PC-3 (cell line): Measurements from ENCODE around the gene ATP1B1. TPM values are rescaled to one million over a fixed set of nuclear protein-coding genes. Genes with fewer than 3 reads are reported as not detected.
A peak's percentile ranks its signal among the peaks of the same experiment; 100 is the strongest.

Experiments used
- ATAC-seq: fragments of 200-7000 bp; cut with Tn5 transposase; 2 replicates; pipeline ENCODE4 v1.9.1; 2020; ENCODE audit warnings: mild to moderate bottlenecking, moderate library complexity
- BruUV-seq: library from RNA; stranded (reverse); fragments of 400-500 nt; replicated peaks from 2 replicates; lab custom pipeline; 2021; lab: Mats Ljungman, UMichigan
- CTCF ChIA-PET: fragments of 300-600 bp; sonication (Branson Sonifier 250); formaldehyde crosslinking; loops from one replicate; lab custom pipeline; 2022; ENCODE audit warnings: antibody characterized with exemption; lab: Charles Lee
- POLR2A ChIA-PET: fragments of 300-600 bp; sonication (Branson Sonifier 250); formaldehyde crosslinking; loops from one replicate; lab custom pipeline; 2022; ENCODE audit warnings: antibody characterized with exemption; ENCODE audit not compliant: unreplicated experiment; lab: Charles Lee
- DNase-seq: peaks from one replicate; pipeline ENCODE4 v3.0.0-alpha.2; 2015
- H2AFZ ChIP-seq: fragments of 300-600 bp; sonication (generic); 2 replicates; pipeline ENCODE4 v1.6.0; 2016; ENCODE audit warnings: antibody characterized with exemption, low read length
- H3F3A ChIP-seq: fragments of 300-600 bp; sonication (generic); one replicate; pipeline ENCODE4 v1.6.0; 2017; ENCODE audit warnings: antibody characterized with exemption, low read length, control low read depth, mild to moderate bottlenecking; ENCODE audit not compliant: unreplicated experiment
- H3K27ac ChIP-seq: fragments of 300-600 bp; sonication (generic); 2 replicates; pipeline ENCODE4 v1.5.1; 2016; ENCODE audit warnings: mild to moderate bottlenecking, low read length
- H3K27me3 ChIP-seq: fragments of 300-600 bp; sonication (generic); 2 replicates; pipeline ENCODE4 v1.6.1; 2016; ENCODE audit warnings: low read length, mixed read lengths
- H3K36me3 ChIP-seq: fragments of 300-600 bp; sonication (generic); 2 replicates; pipeline ENCODE4 v1.6.1; 2016; ENCODE audit warnings: low read depth, mixed run types, low read length, mixed read lengths
- H3K4me1 ChIP-seq: fragments of 300-600 bp; sonication (generic); 2 replicates; pipeline ENCODE4 v1.5.1; 2016; ENCODE audit warnings: low read length; ENCODE audit not compliant: insufficient read depth
- H3K4me2 ChIP-seq: fragments of 300-600 bp; sonication (generic); 2 replicates; pipeline ENCODE4 v1.6.0; 2016; ENCODE audit warnings: low read length
- H3K4me3 ChIP-seq: fragments of 300-600 bp; sonication (generic); 2 replicates; pipeline ENCODE4 v1.5.1; 2016; ENCODE audit warnings: mild to moderate bottlenecking, low read length, mixed read lengths
- H3K79me2 ChIP-seq: fragments of 300-600 bp; sonication (generic); 2 replicates; pipeline ENCODE4 v1.6.1; 2017; ENCODE audit warnings: low read length, mixed read lengths
- H3K9ac ChIP-seq: fragments of 300-600 bp; sonication (generic); 2 replicates; pipeline ENCODE4 v1.6.0; 2016; ENCODE audit warnings: mild to moderate bottlenecking, low read length
- H3K9me2 ChIP-seq: fragments of 300-600 bp; sonication (generic); replicated peaks from 2 replicates; pipeline ENCODE4 v1.6.1; 2016; ENCODE audit warnings: mixed run types, low read length, mixed read lengths
- H3K9me3 ChIP-seq: fragments of 300-600 bp; sonication (generic); 2 replicates; pipeline ENCODE4 v1.6.1; 2016; ENCODE audit warnings: low read length, mixed read lengths
- H4K20me1 ChIP-seq: fragments of 300-600 bp; sonication (generic); 2 replicates; pipeline ENCODE4 v1.6.1; 2016; ENCODE audit warnings: low read length, mixed read lengths
- EZH2 ChIP-seq: fragments of 300-600 bp; sonication (generic); IDR thresholded peaks from one replicate; pipeline ENCODE4 v1.6.1; 2017; ENCODE audit warnings: antibody characterized with exemption, mild to moderate bottlenecking, low read length; ENCODE audit not compliant: unreplicated experiment
- EZH2phosphoT487 ChIP-seq: fragments of 300-600 bp; sonication (generic); IDR thresholded peaks from 2 replicates; pipeline ENCODE4 v1.6.1; 2018; ENCODE audit warnings: mild to moderate bottlenecking, antibody characterized with exemption, low read length, borderline replicate concordance
- intact Hi-C: fragments of 100-400 bp; cut with micrococcal nuclease; formaldehyde crosslinking; loops from 2 replicates; pipeline ENCODE4 v1.9.0; 2023
- total RNA-seq: library from RNA; depleted of rRNA; stranded (reverse); fragments of >200 nt; gene quantifications from 2 replicates; pipeline ENCODE4 v1.2.3, GENCODE V29; 2014
- TF ChIP-seq, protein P1 (sequence below): fragments of 300-600 bp; sonication (generic); conservative IDR thresholded peaks from 2 replicates; pipeline ENCODE4 v1.5.1; 2017; ENCODE audit warnings: antibody characterized with exemption, low read depth, mild to moderate bottlenecking, low read length

Gene ATP1B1
- total RNA-seq, 1 experiment from 2014 or later, result 68.7 TPM

GRCh38 chr1:169117599-169117998 lies 11.1 kb downstream of the ATP1B1 start:
- no peak overlapping the region; the same call in 1 of the 2 replicates for H3K27ac ChIP-seq
- no peak overlapping the region for H2AFZ ChIP-seq
- no peak overlapping the region for H3K9ac ChIP-seq
- no peak for DNase-seq
- peaks cover 10% of the 10 kb centered on the region; the same call in 1 of the 2 replicates for H4K20me1 ChIP-seq
- H3K36me3 ChIP-seq, result peaks cover 72% of the 10 kb centered on the region
- H3K4me2 ChIP-seq, result no peak overlapping the region
- no TSS peak for BruUV-seq
- no peak overlapping the region for H3K4me3 ChIP-seq
- no peaks in the 10 kb centered on the region for H3F3A ChIP-seq
- intact Hi-C loops, result no loop called here
- H3K9me3 ChIP-seq, result no peaks in the 10 kb centered on the region
- CTCF ChIA-PET, result interaction anchor here (0.6 kb wide), 2 partner anchors 10 to 212 kb away, joined by 3 to 5 read pairs; no protein-coding TSS in a partner anchor
- POLR2A ChIA-PET, result no interaction called here
- H3K4me1 ChIP-seq, result peaks cover 59% of the 10 kb centered on the region
- TF ChIP-seq EZH2 (no peak), EZH2phosphoT487 (no peak)
- TF ChIP-seq, protein P1, sequence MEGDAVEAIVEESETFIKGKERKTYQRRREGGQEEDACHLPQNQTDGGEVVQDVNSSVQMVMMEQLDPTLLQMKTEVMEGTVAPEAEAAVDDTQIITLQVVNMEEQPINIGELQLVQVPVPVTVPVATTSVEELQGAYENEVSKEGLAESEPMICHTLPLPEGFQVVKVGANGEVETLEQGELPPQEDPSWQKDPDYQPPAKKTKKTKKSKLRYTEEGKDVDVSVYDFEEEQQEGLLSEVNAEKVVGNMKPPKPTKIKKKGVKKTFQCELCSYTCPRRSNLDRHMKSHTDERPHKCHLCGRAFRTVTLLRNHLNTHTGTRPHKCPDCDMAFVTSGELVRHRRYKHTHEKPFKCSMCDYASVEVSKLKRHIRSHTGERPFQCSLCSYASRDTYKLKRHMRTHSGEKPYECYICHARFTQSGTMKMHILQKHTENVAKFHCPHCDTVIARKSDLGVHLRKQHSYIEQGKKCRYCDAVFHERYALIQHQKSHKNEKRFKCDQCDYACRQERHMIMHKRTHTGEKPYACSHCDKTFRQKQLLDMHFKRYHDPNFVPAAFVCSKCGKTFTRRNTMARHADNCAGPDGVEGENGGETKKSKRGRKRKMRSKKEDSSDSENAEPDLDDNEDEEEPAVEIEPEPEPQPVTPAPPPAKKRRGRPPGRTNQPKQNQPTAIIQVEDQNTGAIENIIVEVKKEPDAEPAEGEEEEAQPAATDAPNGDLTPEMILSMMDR, result no peak
- no peak for ATAC-seq
- H3K9me2 ChIP-seq, result no peaks in the 10 kb centered on the region
- H3K27me3 ChIP-seq, result no peaks in the 10 kb centered on the region
- H3K79me2 ChIP-seq, result peaks cover 89% of the 10 kb centered on the region

GRCh38 chr1:169118227-169118626 lies 11.7 kb downstream of the ATP1B1 start:
- H3K9me3 ChIP-seq, result no peaks in the 10 kb centered on the region
- ChIA-PET POLR2A (no interaction called here), CTCF (no interaction called here)
- intact Hi-C loops, result no loop called here
- peaks cover 10% of the 10 kb centered on the region; the same call in 1 of the 2 replicates for H4K20me1 ChIP-seq
- no peak overlapping the region for H3K4me3 ChIP-seq
- H3K4me2 ChIP-seq, result peak overlapping the region; percentile 7; the same call in 1 of the 2 replicates
- no peak overlapping the region for H2AFZ ChIP-seq
- ATAC-seq, result no peak
- H3K9me2 ChIP-seq, result no peaks in the 10 kb centered on the region
- H3K27ac ChIP-seq, result peak overlapping the region; percentile 18
- H3K9ac ChIP-seq, result no peak overlapping the region
- no peaks in the 10 kb centered on the region for H3F3A ChIP-seq
- no peaks in the 10 kb centered on the region for H3K27me3 ChIP-seq
- no TSS peak for BruUV-seq
- H3K4me1 ChIP-seq, result peaks cover 53% of the 10 kb centered on the region
- H3K79me2 ChIP-seq, result peaks cover 93% of the 10 kb centered on the region
- TF ChIP-seq EZH2phosphoT487, result no peak
- DNase-seq, result peak; percentile 62
- H3K36me3 ChIP-seq, result peaks cover 74% of the 10 kb centered on the region

- peak overlapping the region; percentile 18; the same call in 1 of the 2 replicates for H3K27ac ChIP-seq
- no peaks in the 10 kb centered on the region for H3K9me2 ChIP-seq
- CTCF ChIA-PET, result interaction anchor here (0.7 kb wide), 1 partner anchor 42 kb away, joined by 4 read pairs; no protein-coding TSS in a partner anchor
- BruUV-seq, result no TSS peak
- H3K4me2 ChIP-seq, result no peak overlapping the region; the same call in 1 of the 2 replicates
- peak; percentile 72 for DNase-seq
- H3F3A ChIP-seq, result no peaks in the 10 kb centered on the region
- intact Hi-C loops, result no loop called here
- H3K9me3 ChIP-seq, result no peaks in the 10 kb centered on the region
- H3K36me3 ChIP-seq, result peaks cover 72% of the 10 kb centered on the region
- peaks cover 93% of the 10 kb centered on the region for H3K79me2 ChIP-seq
- peaks cover 10% of the 10 kb centered on the region; the same call in 1 of the 2 replicates for H4K20me1 ChIP-seq
- H3K4me3 ChIP-seq, result no peak overlapping the region
- POLR2A ChIA-PET, result interaction anchor here (0.5 kb wide), 1 partner anchor 228 kb away, joined by 4 read pairs; no protein-coding TSS in a partner anchor
- TF ChIP-seq EZH2 (no peak), EZH2phosphoT487 (no peak)
- TF ChIP-seq, protein P1, result no peak
- peak; percentile 35; the same call in 1 of the 2 replicates for ATAC-seq
- no peaks in the 10 kb centered on the region for H3K27me3 ChIP-seq
- H3K4me1 ChIP-seq, result peaks cover 47% of the 10 kb centered on the region
- H2AFZ ChIP-seq, result no peak overlapping the region
- no peak overlapping the region for H3K9ac ChIP-seq
Measured at GRCh38 chr1:169119405-169119804, 12.9 kb downstream of the ATP1B1 start.
